ENCODE data around the gene KCNJ1. TPM values are rescaled to one million over a fixed set of nuclear protein-coding genes. Genes with fewer than 3 reads are reported as not detected.

The KCNJ1 gene
- total RNA-seq, 1 experiment from 2014 or later: not detected

DNA sequence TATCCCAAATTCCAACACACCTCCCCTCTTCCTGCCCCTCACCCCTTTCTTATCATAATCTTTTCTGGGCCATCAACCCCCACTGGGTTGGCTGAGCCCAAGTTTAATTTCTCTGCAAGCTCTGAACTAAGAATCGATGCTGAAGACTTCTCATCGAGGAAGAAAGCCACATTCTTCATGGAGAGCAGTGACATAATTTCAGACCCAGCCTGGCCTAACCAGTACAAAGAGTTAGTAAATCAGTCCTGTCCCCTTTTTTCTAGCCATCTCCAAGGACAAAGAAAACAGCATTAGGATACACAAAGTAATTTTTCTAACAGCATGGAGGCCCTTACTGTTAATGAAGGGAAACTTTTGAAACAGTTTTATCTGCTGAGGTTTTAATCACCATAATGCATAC, 45.0 kb downstream of the KCNJ1 start:
- DNase-seq (ENCODE audit: low read depth): no peak

DNA sequence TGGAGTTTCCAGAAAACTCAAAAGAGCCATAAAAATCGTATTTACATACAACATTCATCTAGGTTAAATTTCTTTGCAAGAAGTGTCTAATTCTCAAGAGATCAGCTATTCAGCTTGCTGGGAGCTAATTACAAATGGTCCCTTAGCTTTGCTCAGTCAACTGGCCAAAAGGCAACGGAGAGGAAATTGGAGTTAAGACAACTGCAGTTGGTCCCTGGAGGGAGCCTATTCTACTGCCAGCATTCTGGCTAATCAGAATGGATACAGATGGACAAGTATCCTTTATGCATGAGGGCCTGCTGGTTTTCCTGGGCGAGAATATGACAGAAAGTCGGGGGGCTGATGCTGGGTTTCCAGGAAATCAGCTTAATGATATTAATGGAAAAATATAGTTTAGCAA, 45.5 kb downstream of the KCNJ1 start:
- DNase-seq (ENCODE audit: low read depth): no peak

DNA sequence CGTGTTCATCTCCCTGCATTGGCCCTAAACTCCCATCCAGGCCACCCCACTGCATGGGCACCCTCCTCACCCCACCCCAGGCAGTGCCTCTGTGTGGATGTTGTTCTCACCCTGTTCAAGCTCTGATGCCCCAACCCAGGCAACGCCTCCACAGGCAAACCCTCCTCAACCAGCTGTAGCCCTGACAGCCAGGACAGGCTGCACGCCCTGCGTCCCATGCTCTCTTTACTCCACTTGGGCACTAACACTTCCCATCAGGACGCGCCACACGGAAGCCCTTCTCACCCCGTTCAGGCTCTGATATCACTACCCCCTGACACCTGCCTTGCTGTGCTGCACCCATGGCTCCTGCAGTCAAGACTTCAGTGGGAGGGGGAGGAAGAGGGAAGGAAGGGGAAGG, 47.9 kb downstream of the KCNJ1 start:
- DNase-seq (ENCODE audit: low read depth): no peak

DNA sequence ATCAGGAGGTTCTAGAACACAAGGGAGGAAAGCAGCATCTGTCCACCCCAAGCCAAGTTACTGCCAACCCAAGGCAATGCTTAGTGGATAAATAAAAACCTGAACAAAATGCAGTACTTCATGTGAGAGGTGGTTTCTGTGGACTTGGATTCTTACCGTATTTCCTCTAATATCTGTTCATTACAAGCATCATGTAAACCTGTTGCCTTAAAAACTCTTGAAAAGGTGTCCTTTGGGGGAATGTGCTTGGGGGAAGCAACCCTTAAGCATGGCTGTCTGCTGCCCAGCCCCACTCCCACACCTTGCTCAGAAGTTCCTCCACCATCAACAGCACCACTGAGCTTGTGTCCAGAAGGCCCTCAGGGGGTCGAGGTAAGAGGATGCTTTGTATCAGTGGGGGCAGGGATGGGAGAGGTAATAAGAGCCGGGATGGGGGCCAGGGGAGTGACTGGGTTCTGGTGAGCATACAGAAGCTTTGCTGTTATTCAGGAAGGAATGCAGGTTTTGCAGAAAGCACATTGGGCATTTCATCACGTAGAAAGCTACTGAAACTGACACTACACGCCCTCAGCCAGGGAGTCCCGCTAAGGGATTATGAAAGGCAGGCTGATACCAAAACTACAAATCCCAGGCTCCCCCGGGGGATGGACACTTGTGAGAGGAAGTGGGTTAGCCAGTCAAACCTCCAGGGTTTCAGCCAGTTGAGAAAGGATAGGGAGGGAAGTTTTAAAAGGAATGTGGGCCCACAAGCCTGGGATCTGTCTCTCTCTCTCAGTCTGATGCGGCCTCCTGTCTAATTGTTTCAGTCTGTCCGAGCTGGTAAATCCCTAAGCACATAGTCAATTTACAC, 52.0 kb downstream of the KCNJ1 start:
- DNase-seq (ENCODE audit: low read depth): peak; percentile 79

DNA sequence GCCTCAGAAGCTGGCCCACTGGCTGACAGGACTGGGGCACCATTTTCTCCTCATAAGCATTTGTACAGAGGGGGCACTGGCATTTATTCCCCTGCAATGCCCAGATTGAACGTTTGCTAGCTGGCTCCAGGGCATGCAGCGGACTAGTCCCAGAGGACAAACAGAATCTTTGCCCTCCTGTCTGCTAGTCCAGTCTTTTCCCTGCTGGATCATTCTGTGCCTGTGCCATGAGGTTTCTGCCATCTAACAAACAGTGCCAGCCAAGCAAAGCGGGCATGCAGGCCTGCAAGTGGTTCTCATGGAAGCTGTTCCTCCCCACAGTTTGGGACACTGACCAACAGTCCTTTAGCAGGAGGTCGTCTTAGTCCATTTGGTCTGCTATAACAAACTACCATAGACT, 53.4 kb downstream of the KCNJ1 start:
- DNase-seq (ENCODE audit: low read depth): no peak

DNA sequence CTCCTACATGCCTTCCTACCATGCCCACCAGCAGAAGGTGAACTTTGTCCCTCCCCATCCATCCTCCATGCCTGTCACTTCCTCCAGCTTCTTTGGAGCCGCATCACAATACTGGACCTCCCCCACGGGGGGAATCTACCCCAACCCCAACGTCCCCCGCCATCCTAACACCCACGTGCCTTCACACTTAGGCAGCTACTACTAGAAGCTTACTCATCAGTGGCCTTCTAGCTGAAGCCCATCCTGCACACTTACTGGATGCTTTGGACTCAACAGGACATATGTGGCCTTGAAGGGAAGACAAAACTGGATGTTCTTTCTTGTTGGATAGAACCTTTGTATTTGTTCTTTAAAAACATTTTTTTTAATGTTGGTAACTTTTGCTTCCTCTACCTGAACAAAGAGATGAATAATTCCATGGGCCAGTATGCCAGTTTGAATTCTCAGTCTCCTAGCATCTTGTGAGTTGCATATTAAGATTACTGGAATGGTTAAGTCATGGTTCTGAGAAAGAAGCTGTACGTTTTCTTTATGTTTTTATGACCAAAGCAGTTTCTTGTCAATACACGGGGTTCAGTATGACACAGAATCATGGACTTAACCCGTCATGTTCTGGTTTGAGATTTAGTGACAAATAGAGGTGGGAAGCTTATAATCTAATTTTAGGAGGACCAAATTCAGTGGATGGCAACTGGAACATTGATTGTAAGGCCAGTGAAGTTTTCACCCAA, 56.1 kb downstream of the KCNJ1 start:
- no peak for DNase-seq (ENCODE audit: low read depth)

DNA sequence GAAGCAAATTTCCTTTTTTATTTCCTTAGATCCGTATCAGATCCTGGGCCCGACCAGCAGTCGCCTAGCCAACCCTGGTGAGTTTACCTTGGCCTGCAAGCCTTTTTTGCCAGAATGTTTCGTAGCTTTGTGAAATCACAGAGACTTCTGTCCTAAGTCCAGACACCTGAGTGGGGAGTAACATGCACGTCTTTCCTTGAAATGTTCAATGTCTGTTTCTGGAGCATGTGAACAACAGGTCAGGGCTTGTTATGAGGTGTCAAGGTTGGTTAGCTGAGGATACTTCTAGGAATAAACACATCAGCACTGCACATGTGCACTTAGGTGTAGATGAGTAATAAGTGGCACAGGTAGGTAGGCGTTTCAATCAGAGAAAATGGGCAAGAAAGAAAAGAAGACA, 58.0 kb downstream of the KCNJ1 start:
- DNase-seq (ENCODE audit: low read depth): no peak

DNA sequence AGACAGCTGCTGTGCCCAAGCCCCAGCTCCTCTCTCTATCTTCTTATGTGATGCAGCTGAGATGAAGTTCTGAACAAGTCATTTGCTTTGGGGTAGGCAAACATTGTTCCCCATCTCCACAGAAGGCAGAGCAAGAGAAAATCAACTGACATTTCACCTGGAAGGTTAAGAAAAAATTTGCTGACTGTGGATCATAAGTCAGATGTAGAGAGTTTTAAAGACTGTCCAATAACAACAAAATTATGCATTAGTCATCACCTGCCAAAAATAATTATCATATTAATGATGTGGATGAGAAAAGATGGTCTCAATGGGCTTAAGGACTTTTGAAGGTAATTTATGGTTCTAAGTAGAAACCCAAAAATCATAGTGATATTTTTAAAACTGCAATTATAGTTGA, 59.2 kb downstream of the KCNJ1 start:
- DNase-seq (ENCODE audit: low read depth): no peak

DNA sequence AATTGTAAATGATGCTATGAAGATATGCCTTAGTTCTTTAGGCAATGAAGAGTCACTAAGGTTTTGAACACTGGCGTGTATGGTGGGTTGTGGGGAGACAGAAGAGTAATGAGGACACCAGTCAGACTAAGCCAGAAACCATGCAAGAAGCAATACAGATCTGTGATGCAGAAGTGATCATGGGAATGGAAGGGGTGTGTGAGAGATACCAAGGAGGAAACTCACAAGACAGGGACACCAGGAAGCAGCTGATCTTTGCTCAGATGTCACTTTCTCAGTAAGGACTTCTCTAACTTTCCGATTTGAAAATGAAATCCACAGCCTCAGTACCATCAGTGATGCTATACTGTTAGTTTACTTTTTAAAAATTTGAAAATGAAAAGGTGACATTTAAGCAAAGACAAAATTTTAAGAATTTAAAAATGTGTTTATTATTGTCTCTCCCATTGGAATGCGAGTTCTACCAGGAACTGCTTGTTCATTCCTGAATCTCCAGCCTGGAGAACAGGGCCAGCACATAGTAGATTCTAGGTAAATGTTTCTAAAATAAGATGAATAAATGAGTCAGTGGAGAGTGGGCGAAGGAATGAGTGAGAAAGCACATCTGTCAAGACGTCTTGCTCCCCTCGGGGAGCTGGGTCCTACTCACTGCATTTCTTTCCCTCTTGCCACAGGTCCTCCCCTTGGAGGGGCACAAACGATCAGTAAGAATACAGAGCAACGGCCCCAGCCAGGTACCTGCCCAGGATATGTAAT, 60.4 kb downstream of the KCNJ1 start:
- no peak for DNase-seq (ENCODE audit: low read depth)

DNA sequence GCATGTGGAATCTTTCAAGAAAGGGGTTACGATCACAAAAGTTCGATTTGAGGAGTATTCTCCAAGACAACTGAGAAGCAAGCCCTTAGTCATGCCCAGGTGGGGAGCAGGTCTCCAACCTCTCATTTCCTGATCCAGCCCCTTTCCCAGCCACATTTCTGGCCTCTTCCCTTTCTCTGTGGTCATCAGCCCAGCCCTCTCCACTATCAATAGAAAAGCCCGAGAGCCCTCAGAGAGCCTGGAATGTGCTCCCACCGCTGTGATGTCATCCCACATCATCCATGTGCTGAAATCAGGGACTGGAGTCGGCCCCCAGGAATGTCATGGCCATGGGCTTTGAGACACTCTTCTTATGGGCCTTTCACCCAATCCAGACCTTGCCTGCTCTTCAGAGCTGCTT, 62.6 kb downstream of the KCNJ1 start:
- DNase-seq (ENCODE audit: low read depth): peak; percentile 24

DNA sequence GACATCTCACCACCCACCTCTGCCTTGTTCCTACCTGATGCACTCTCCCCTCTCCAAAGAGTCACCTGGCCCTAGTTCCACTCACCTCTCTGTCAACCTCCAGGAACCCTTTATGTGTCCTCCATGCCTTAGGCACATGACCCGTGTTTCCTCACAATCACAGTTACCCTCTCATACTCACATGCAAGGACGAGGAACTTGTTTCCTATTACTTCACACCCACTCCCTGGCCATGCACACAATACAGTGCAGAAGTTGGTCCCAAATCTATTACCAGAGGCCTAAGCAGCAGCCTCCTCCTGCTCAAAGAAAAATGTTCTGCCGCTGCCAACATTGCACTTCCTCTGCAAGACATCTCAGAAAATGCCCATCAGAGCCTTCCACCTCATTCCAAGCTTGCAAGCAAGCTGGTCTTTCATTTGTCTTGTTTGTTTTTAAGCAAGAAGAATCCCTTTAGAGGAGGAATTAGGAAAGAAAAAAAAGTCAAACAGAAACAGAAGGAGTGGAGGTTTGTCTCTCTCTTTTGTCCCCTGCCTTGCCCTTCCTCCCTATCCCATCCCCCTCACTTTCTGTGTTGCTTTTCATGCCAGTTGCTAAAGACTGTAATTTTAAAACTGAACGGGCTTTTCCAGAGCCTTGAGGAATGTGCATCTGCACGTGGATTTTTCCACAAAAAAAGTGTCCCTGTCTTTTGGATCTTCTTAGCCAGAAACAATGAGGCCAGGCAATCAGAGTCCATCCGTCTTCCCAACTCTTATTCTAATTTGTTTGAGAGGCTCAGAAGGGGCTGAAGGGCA, 63.4 kb downstream of the KCNJ1 start:
- DNase-seq (ENCODE audit: low read depth): no peak

DNA sequence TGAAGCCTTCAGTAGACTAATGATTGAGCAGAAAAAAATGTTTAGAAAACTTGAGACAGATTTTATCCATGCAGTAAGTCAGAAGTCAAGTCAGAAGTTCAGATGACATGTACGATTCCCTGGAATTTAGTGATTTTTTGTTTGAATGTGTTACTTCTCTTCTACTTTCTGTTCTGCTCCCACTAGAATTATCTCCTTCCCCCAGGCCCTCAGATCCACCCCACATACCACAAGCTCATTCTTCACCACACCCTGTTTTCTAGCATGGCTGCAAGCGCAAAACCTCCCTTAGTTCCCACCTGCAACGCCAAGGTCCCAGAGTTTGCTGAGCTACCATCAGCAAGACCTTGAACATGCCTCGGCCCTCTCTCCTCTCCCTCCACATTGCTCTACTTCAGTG, 64.1 kb downstream of the KCNJ1 start:
- no peak for DNase-seq (ENCODE audit: low read depth)

DNA sequence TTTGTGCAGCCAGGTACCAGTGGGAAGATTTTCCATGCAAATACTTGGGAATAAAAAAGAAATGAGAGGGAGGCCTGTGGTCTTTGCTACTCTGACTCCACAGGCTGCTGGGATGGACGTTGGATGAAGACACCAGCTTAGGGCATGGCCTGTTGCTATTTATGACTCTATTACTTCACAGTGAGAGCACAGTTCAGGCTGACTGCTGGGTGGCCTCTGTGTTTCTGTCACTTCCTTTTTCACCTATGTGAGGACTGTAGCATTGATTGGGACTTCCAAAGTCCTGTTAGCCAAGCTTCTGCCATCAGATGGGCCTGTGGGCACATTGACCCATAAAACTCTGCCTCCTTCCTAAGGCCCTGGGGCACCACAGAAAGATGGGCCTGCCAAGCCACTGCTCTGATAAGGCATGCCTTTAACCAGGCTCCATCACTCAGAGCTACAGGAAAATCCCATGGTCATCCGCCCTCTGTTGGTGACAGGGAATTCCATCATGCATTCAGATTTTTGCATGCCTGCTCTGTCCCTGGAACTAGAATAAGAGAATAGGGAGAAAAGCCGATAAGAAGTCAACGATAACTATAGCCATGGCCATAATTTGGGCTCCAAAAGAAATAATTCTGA, 64.6 kb downstream of the KCNJ1 start:
- DNase-seq (ENCODE audit: low read depth): peak; percentile 71

DNA sequence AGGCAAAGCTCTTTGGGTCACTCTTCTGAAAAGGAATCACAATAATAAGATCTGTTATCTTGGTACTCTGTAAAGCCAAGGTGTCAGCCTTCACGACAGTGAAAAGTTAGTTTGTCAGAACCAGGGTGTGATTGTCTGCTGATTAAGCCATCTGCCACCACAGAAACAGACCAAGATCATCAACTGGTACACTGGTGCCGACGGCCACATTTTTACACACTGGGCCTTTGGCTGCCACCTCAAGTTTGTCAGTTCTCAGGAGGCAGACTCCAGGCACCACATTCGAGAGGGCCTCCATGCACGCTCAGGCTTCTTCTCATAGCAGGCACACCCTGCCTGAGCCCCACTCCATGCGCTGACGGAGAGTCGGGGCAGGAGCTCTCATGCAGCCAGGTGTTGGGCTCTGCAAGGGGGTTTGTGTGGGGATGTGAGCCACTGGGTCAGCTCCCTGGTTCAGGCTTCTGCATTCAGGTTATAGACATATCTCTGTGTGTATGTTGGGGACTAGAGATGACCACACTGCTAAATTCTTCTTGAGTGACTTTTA, 66.2 kb downstream of the KCNJ1 start:
- no peak for DNase-seq (ENCODE audit: low read depth)

DNA sequence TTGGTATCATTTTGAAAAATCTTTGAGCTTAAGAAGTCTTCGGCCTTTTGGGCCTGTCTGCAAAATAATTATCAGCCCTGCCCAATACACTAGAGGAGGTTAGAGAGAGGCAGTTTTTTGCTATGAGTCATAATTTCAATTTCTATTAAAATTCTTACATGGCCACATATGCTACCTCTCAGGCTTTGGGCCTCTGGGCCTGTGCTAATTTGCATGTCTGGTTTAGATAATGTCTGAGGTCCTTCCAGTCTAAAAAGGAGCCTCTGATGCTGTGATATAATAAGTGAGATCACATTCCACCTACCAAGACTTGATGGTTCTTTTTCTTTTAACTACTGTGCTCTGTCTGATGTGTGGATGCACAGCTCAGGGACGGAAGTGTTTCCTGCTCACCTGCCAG, 70.8 kb downstream of the KCNJ1 start:
- peak; percentile 77 for DNase-seq (ENCODE audit: low read depth)

DNA sequence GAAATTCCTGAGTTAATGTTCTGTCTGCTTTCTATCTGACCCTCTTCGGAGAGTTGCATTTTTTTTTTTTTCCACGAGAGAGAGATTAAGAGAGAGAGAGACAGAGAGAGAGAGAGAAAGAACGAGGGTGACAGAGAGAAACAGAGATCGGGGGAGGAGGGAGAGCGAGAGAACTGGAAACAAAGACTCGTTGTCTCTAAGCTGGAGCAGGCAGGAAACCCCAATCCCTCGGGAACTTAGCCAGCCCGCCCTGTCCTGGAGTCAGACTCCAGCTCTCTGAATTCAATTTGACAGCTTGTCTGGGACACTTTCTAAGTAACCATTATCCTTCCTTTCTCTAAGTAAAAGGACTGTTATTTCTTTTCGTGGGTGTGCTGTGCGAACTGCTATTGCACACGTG, 76.9 kb downstream of the KCNJ1 start:
- DNase-seq (ENCODE audit: low read depth): peak; percentile 81

DNA sequence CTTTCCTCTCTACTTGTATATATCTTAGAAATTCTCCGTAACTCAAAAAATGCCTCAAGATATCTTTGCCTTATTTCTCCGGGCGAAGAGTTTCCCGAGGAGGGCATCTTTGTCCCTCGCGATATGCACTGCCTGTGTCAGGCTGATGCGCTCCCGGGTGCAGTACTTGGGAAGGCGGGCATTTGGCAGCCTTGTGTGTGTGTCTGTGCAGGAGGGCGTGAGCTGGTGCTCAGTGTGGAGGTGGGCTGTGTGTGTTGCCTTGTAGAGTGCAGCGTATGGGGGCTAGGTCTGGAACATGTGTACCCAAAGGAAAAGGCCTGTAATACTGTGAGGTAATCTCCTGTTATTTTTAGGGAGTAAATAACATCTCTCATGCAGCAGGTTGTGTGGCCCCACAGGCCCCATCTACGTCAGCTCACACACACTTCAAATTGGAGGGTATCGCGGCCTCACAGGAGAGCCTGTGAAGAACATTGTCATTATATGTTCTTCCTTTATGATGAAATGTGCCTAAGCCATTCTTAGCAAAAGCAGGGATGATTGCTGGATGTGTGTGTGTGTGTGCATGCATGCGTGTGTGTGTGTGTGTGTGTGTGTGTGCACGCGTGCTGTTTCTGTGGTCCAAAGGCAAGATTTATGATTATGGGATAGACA, 77.5 kb downstream of the KCNJ1 start:
- DNase-seq (ENCODE audit: low read depth): no peak
